Measurements from ENCODE around the gene NDUFV1.
"Not testable (repeated sequence)": the region's sequence is repeated elsewhere in the genome, so short reads cannot be mapped to it uniquely, and the experiment has no call there.

Gene NDUFV1

DNA sequence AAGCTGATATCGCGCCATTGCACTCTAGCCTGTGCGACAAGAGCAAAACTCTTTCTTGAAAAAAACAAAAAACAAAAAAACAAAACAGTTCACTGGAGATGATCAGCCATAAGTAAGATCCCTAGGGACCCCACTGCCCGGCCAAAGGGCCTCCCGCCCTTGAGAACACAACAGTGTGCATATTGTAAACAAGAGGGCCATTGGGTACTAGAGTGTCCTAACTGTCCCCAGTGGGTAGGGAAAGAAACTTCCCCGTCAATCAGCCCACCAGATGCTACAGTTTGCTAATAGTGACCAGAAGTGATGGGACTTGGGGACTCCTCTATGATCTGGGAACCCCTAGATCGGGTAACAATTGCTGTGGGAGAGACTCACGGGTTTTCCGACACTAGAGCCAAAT, 47.5 kb downstream of the NDUFV1 start:
- in situ Hi-C loops (cut with MboI; ENCODE audit: low pct_unique_long_range_greater_than_20kb, low sequenced_read_pairs, unreplicated experiment), result no loop called here
- TF ChIP-seq CTCF (IDR thresholded peaks at IDR 0.05; ENCODE audit: extremely low read depth, insufficient read depth, missing control alignments), result no peak
- DNase-seq (ENCODE audit: low spot score), result no peak

DNA sequence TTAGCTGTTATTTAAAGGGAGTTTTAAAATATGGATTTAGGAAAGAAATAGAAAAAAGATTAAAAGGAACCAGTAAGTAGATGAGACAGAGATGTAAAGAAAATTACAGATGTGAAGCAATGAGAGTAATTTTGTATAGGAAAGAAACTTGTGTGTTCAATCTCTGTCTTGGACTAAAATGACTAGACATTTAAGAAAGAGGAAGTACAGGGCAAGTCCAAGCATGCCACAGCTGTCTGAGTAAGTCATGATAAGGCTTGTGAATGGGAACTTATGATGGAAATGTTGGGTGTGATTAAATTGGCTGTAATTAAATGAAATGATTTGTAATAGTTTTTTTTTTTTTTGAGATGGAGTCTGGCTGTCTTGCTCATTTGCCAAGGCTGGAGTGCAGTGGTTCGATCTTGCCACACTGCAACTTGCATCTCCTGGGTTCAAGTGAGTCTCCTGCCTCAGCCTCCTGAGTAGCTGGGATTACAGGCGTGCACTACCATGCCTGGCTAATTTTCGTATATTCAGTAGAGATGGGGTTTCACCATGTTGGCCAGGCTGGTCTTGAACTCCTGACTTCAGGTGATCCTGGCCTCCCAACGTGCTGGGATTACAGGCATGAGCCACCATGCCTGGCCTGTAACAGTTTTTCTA, 49.7 kb downstream of the NDUFV1 start:
- peak; percentile 60 for DNase-seq (ENCODE audit: low spot score)
- in situ Hi-C loops (cut with MboI; ENCODE audit: low pct_unique_long_range_greater_than_20kb, low sequenced_read_pairs, unreplicated experiment), result no loop called here
- no peak for TF ChIP-seq CTCF (IDR thresholded peaks at IDR 0.05; ENCODE audit: extremely low read depth, insufficient read depth, missing control alignments)

- in situ Hi-C loops (cut with MboI; ENCODE audit: low pct_unique_long_range_greater_than_20kb, low sequenced_read_pairs, unreplicated experiment), result no loop called here
- TF ChIP-seq CTCF (IDR thresholded peaks at IDR 0.05; ENCODE audit: extremely low read depth, insufficient read depth, missing control alignments), result no peak
- peak; percentile 39 for DNase-seq (ENCODE audit: low spot score)
These were observed 50.6 kb downstream of the NDUFV1 start for GRCh38 chr11:67657300-67657699.

- TF ChIP-seq CTCF (IDR thresholded peaks at IDR 0.05; ENCODE audit: extremely low read depth, insufficient read depth, missing control alignments), result peak; percentile 5
- in situ Hi-C loops (cut with MboI; ENCODE audit: low pct_unique_long_range_greater_than_20kb, low sequenced_read_pairs, unreplicated experiment); DNase-seq (ENCODE audit: low spot score): not testable (repeated sequence)
These were observed 53.0 kb downstream of the NDUFV1 start for GRCh38 chr11:67659651-67660165.

DNA sequence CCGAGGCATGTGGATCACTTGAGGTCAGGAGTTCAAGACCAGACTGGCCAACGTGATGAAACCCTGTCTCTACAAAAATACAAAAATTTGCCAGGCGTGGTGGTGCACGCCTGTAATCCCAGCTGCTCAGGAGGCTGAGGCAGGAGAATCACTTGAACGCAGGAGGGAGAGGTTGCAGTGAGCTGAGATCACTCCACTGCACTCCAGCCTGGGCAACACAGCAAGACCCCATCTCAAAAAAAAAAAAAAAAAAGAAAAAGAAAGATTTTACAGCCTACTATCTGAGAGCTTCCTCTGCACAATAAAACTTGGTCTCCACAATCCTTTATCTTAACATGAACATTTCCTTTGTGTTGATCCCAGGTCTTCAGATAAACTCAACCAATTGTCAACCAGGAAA, 54.0 kb downstream of the NDUFV1 start:
- in situ Hi-C loops (cut with MboI; ENCODE audit: low pct_unique_long_range_greater_than_20kb, low sequenced_read_pairs, unreplicated experiment); DNase-seq (ENCODE audit: low spot score): not testable (repeated sequence)
